ENCODE results near the gene MYH8. TPM values are rescaled to one million over a fixed set of nuclear protein-coding genes. Genes with fewer than 3 reads are reported as not detected.

MYH8 gene
- total and polyA plus RNA-seq, 2 of the 4 experiments (the other 2 are of a cell fraction): not detected

- Histone ChIP-seq H3K56ac (ENCODE audit: extremely low read depth, insufficient read depth, low read length) (no peak within 1 kb of the TSS), H3K9me3 (ENCODE audit: control insufficient read depth, insufficient read depth, low read length) (no peaks in the 10 kb centered on the region), H3K27ac (ENCODE audit: insufficient read depth, low read length) (no peak within 1 kb of the TSS), H3K9ac (ENCODE audit: low read depth, low read length) (no peak within 1 kb of the TSS), H3K4me2 (ENCODE audit: low read depth, low read length) (no peak within 1 kb of the TSS), H4K91ac (ENCODE audit: insufficient read depth, low read depth, low read length) (no peak within 1 kb of the TSS), H2AK5ac (ENCODE audit: low read depth, low read length) (no peak within 1 kb of the TSS), H3K4ac (ENCODE audit: low read depth, low read length) (no peak within 1 kb of the TSS), H4K20me1 (ENCODE audit: insufficient read depth, low read length) (no peaks in the 10 kb centered on the region), H2AFZ (replicated peaks; ENCODE audit: low read length, poor library complexity) (no peak within 1 kb of the TSS), H3K14ac (replicated peaks; ENCODE audit: low read depth, low read length) (no peak within 1 kb of the TSS), H4K8ac (ENCODE audit: low read depth in 2 of 2, low read length in 2 of 2) (no peak within 1 kb of the TSS), H2AK9ac (replicated peaks; ENCODE audit: low read depth, low read length, poor library complexity) (no peak within 1 kb of the TSS), H3K9me1 (ENCODE audit: insufficient read depth, low read length) (no peaks in the 10 kb centered on the region), H3K79me1 (ENCODE audit: low read depth in 1 of 2, low read length in 2 of 2) (no peaks in the 10 kb centered on the region), H2BK15ac (ENCODE audit: low read depth, low read length) (no peak within 1 kb of the TSS), H3K4me1 (ENCODE audit: control insufficient read depth, insufficient read depth, low read length) (no peaks in the 10 kb centered on the region), H2BK120ac (ENCODE audit: low read depth, low read length) (no peak within 1 kb of the TSS), H3K36me3 (ENCODE audit: control insufficient read depth, insufficient read depth, low read length) (no peaks in the 10 kb centered on the region), H2BK20ac (ENCODE audit: low read depth, low read length) (no peak within 1 kb of the TSS), H2BK5ac (ENCODE audit: low read depth, low read length, poor library complexity, severe bottlenecking) (no peak within 1 kb of the TSS), H3K18ac (ENCODE audit: low read depth, low read length) (no peak within 1 kb of the TSS), H4K5ac (ENCODE audit: low read depth, low read length) (no peak within 1 kb of the TSS), H3K27me3 (ENCODE audit: control insufficient read depth, insufficient read depth, low read length) (no peaks in the 10 kb centered on the region), H3K23ac (ENCODE audit: low read depth, low read length) (no peak within 1 kb of the TSS), H3K4me3 (ENCODE audit: insufficient read depth, low read depth, low read length) (no peak within 1 kb of the TSS)
- TF ChIP-seq RAD21 (IDR thresholded peaks at IDR 0.05; ENCODE audit: low read length) (no peak), RCOR1 (IDR thresholded peaks at IDR 0.05; ENCODE audit: insufficient replicate concordance, low read length) (no peak), MAFK (IDR thresholded peaks at IDR 0.05; ENCODE audit: low read depth, low read length) (no peak), MAZ (IDR thresholded peaks at IDR 0.05; ENCODE audit: borderline replicate concordance, low read depth, low read length) (no peak), SMC3 (IDR thresholded peaks at IDR 0.05; ENCODE audit: low read depth, low read length) (no peak), BHLHE40 (IDR thresholded peaks at IDR 0.05; ENCODE audit: low read depth, low read length) (no peak), FOS (IDR thresholded peaks at IDR 0.05; ENCODE audit: low read depth, low read length) (no peak), USF2 (IDR thresholded peaks at IDR 0.05; ENCODE audit: low read depth, low read length) (no peak), CHD1 (IDR thresholded peaks at IDR 0.05; ENCODE audit: low read depth, low read length) (no peak), POLR2A (IDR thresholded peaks at IDR 0.05; ENCODE audit: low read depth, low read length) (no peak), CEBPB (IDR thresholded peaks at IDR 0.05; ENCODE audit: low read depth, low read length) (no peak)
- WGBS, 2 experiments (ENCODE audit: extremely low coverage in 2 of 2, insufficient read length in 1 of 2): no CpG with 5 or more reads among the region's 1 CpG
- ATAC-seq (ENCODE audit: low read depth) (no peak), DNase-seq (no peak)
- intact Hi-C loops (cut with micrococcal nuclease): no loop called here
- BruUV-seq (replicated peaks): no TSS peak
- in situ Hi-C loops (cut with MboI; ENCODE audit: low sequenced_read_pairs): no loop called here
- ChIA-PET CTCF (no interaction called here), POLR2A (ENCODE audit: unreplicated experiment) (no interaction called here)
- dilution Hi-C loops (cut with HindIII; ENCODE audit: low sequenced_read_pairs, unreplicated experiment): no loop called here
Measured at GRCh38 chr17:10469459-10469858, 47.7 kb upstream of the MYH8 start, which contains the start of gene MYH4. MYH4 (minus strand) TSS chr17:10469559; CDS start chr17:10466745, 2,814 bp downstream.
